GM13977 (cell line): ENCODE measurements around the gene MTA2.
"Not testable (repeated sequence)": the region's sequence is repeated elsewhere in the genome, so short reads cannot be mapped to it uniquely, and the experiment has no call there.

Experiments used
- DNase-seq: peaks from one replicate; pipeline ENCODE4 v3.0.0; 2012; ENCODE audit warnings: low spot score
- in situ Hi-C: fragments of 300-500 bp; cut with MboI; formaldehyde crosslinking; loops from one replicate; pipeline ENCODE4 v1.12.0; 2022; ENCODE audit warnings: low sequenced_read_pairs, low pct_unique_long_range_greater_than_20kb, mixed read lengths, inconsistent platforms; ENCODE audit not compliant: unreplicated experiment
- TF ChIP-seq, protein P1 (sequence below): IDR thresholded peaks from 2 replicates; pipeline ENCODE4 v1.5.1; 2012; ENCODE audit warnings: mild to moderate bottlenecking, control low read depth; ENCODE audit not compliant: insufficient read depth; ENCODE audit errors: extremely low read depth, missing control alignments

Gene MTA2

DNA sequence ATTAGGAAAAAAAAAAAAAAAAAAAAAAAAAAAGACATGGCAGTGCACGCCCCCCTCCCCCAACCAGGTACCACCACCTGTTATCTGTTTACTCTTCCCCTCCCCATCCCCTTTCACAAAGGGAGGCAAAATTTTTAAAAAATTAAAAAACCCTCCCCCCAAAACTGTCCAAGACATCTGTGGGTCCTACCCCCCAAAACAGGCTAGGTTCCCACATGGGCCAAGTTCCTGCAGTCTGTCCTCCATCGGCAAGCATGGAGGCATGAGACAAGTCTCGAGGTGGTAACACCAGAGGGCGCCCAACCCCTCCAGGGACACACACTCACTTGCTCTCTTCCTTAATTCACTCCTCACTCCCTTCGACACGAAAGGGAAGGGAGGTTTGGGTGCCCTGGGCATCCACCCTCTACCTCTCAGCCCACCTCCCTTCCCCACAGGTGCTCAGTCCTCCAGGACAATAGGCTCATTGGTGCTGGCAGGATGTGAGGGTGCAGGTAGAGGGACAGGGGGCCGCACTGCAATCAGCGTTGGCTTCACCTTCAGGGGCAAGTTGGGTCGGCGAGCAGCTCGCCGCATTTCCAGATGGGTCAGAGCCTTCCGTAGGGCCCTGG, 8.1 kb downstream of the MTA2 start:
- peak; percentile 64 for DNase-seq
- in situ Hi-C loops, result no loop called here

DNA sequence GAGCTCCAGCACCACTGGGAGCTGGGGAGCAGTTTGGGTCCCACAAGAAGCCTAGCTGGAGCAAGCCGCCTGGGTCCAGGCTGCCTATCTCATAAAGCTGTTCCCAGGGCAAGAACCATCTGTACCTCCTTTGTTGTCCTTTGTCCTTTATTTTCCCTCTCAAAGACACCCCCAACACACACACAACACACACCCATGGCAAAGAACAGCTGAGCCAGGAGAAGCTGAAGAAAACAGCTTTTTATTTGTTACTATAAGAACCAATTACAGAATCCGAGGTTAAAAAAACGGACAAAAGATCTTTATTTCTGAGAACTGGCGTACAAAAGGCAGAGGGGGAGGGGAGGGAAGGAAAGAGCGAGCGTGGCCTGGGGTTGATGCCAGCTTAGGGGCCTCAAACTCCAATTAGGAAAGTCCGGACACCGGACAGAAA, 8.7 kb downstream of the MTA2 start:
- DNase-seq, result no peak
- TF ChIP-seq, protein P1, sequence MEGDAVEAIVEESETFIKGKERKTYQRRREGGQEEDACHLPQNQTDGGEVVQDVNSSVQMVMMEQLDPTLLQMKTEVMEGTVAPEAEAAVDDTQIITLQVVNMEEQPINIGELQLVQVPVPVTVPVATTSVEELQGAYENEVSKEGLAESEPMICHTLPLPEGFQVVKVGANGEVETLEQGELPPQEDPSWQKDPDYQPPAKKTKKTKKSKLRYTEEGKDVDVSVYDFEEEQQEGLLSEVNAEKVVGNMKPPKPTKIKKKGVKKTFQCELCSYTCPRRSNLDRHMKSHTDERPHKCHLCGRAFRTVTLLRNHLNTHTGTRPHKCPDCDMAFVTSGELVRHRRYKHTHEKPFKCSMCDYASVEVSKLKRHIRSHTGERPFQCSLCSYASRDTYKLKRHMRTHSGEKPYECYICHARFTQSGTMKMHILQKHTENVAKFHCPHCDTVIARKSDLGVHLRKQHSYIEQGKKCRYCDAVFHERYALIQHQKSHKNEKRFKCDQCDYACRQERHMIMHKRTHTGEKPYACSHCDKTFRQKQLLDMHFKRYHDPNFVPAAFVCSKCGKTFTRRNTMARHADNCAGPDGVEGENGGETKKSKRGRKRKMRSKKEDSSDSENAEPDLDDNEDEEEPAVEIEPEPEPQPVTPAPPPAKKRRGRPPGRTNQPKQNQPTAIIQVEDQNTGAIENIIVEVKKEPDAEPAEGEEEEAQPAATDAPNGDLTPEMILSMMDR, result no peak
- in situ Hi-C loops, result no loop called here

More for the DNA sequence above, 8.1 kb downstream of the MTA2 start:
- TF ChIP-seq, protein P1, result peak; percentile 78

DNA sequence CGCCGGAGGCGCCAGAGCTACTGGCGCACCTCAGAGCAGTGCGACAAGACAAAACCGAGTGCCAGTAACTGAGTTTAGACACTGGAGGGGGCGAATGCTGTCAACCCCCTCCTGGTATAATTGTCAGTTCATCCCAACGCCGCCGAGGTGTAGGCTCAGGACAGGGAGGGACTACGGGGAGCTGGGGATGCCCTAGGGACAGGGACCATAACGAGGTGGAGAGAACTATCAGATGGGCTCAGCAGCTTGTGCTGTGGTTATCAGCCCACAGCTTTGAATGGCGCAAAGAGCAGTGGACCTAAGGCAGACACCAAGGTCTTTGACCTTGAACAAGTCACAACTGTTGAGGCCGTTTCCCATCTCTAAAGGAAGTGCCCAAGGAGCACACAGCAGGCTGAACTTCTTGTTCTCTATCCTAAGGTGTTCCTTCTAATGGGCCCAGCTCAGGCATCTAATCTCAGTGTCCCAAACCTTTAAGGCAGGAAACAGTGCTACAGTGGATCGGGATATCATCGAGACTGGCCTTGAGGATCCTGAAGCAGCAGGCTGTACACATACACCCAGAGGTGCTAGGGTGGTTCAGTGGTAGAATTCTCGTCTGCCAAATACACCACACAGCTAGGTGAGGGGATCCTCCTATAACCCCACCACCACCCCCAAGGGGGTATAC, 9.4 kb downstream of the MTA2 start:
- DNase-seq, result no peak
- TF ChIP-seq, protein P1, result no peak
- in situ Hi-C loops, result no loop called here

DNA sequence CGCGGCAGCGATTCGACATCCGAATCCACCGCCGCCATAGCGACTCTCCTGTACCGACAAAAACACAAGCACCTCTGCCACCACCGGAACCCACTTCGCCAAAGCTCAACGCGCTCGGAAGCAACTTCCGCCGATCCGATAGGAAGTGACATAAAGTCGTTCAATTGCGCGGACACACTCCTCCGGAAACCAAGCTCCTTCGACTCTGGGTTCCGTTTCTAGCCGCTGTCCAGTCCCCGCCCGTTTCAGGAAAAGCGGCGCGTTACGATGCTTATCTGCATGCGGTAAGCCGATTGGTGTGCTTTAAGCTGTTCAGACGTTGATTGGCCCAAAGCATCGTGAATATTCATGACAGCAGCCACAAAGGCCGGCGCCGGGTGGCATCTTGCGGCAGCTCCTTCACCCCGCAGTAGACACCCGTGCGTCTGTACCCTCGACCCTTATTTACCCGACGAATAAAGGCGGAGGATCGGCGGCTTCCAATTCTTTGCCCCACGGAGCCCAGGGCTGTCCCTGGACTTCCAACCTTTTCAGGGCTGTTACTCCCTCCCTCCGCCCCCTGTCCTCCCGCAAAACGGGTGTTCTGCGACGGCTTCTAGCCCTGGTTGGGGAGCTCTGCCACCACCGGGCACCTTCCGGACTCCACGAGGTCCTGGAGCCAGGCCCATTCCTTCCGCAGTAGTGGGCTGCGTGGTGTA, 10.1 kb downstream of the MTA2 start, which contains the start of gene TUT1:
Gene TUT1, minus strand, starts transcription at position 76 of the 698 bp plus-strand sequence. Its CDS starts 38 bp downstream, at position 38.
- TF ChIP-seq, protein P1, result no peak

DNA sequence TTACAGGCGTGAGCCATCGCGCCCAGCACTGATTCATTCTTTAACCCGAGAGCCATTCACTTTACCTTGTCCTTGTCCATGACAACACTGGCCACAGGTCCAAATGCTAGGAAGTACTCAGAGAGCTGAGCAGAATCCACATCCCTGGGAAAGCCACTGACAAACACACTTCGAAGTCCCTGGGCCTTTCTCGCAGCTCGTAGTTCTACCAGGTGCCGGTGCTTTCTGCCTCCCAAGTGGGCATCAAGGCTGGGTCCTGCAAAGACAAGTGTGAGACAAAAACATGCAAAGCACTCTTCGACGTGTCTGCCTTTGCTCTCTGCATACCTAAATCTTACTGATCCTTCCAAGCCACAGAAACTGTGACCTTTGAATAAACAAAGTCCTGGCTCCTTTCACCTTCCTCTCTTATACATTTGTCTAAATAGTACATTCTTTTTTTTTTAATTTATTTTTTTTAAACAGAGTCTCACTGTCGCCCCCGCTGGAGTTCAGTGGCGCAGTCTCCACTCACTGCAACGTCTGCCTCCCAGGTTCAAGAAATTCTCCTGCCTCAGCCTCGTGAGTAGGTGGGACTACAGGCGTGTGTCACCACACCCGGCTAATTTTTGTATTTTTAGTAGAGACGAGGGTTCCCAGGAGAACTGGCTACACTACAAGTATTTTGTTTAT, 12.6 kb downstream of the MTA2 start:
- TF ChIP-seq, protein P1, result peak; percentile 42
- no peak for DNase-seq
- in situ Hi-C loops, result no loop called here

More for the DNA sequence above, 10.1 kb downstream of the MTA2 start, which contains the start of gene TUT1:
- in situ Hi-C loops, result no loop called here
- peak; percentile 91 for DNase-seq

DNA sequence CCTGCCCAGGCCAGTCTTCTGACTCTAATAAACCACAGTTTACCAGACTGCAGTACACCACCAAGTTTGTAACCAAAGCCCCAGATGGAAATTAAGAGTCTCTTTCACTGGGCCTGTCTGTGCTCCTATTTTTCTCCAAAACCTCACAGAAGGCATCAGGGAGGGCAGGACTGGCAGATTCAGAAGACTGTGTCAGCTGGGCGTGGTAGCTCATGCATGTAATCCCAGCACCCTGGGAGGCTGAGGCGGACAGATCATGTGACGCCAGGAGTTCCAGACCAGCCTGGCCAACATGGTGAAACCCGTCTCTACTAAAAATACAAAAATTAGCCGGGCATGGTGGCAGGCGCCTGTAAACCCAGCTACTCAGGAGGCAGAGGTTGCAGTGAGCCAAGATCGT, 16.3 kb downstream of the MTA2 start:
- in situ Hi-C loops, DNase-seq: not testable (repeated sequence)

DNA sequence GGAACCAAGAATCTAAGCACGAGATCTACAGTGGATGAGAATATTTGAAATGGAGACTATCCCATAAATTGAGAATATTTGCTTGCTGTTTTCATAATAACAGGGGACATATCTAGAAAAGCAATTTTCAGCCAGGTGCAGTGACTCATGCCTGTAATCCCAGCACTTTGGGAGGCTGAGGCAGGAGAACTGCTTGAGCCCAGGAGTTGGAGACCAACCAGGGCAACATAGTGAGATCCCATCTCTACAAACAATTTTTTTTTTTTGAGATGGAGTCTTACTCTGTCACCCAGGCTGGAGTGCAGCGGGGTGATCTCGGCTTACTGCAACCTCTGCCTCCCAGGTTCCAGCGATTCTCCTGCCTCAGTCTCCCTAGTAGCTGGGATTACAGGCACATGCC, 19.9 kb downstream of the MTA2 start:
- DNase-seq, in situ Hi-C loops: not testable (repeated sequence)
